ENCODE measurements around the gene SCG3.
"Not testable (repeated sequence)": the region's sequence is repeated elsewhere in the genome, so short reads cannot be mapped to it uniquely, and the experiment has no call there.

Gene SCG3

GRCh38 chr15:51681303-51681963 is at the start of gene SCG3:
SCG3 (plus strand) TSS chr15:51681503; CDS start chr15:51681756, 253 bp downstream.
- peak; percentile 40 for DNase-seq (ENCODE audit: low read depth)

GRCh38 chr15:51634591-51635198 is 46.6 kb upstream of the SCG3 start:
- DNase-seq (ENCODE audit: low read depth), result no peak

DNA sequence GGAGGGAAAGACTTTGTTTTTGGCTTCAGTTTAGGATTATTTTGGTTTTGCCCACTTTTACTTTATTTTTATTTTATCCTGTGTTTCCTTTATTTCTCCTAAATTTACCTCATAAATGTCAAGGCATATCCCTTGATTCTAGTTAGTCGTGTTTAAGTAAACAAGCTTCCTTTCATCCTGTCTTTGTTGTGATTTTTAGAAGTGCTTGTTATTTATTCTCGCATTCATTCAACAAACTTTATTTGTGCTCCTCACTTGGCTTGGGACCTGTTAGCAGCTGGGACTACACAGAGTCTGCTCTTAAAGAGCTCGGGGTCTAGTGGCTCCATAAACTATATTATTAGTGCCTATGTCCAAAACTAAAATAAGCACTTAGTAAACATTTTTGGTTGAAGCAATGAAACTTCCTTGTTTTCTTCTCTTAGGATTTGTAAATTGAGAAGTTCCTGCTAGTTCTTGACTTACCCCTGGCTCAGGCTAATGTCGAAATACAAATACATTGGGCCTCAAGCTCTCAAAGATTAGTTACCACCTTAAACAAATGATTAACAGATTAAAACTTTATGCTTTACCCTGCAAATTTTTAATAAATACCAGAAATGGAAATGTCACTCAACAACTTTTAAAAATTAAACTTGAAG is 39.7 kb upstream of the SCG3 start:
- no peak for DNase-seq (ENCODE audit: low read depth)

DNA sequence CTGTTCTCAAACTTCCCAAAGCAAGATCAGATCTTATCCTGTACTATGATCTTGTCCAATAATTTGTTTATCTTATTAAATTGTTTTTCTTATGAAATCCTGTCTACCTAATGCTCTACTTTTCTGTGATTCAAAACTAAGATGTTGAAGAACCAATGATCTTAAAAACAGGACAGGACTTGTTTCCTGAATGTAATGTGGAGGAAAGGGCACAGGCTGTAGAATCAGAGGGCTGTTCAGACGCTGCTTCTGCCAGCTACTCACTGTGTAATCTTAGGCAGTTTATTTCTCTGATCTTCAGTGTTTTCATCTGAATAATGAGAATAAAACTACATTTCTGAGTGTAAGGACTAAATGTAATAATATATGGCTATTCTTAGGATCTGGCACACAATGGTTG is 38.6 kb upstream of the SCG3 start:
- DNase-seq (ENCODE audit: low read depth), result no peak

DNA sequence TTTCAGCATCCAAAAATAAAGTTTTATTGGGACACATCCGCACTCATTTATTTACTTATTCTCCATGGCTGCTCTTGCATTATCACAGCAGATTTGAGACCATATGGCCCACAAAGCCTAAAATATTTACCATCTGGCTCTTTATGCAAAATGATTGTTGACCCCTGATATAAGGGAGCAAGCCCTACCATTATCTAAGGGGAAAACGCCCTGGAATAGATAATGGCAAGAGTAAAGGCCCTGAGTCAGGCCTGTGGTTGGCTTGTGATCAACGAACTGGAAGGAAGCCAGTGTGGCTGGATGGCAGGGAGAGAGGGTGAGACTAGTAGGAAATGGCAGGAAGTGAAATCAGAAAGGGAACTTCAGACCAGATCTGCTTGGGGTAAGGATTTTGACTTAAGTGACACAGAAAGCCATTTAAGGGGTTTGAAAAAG is 34.2 kb upstream of the SCG3 start:
- no peak for DNase-seq (ENCODE audit: low read depth)

DNA sequence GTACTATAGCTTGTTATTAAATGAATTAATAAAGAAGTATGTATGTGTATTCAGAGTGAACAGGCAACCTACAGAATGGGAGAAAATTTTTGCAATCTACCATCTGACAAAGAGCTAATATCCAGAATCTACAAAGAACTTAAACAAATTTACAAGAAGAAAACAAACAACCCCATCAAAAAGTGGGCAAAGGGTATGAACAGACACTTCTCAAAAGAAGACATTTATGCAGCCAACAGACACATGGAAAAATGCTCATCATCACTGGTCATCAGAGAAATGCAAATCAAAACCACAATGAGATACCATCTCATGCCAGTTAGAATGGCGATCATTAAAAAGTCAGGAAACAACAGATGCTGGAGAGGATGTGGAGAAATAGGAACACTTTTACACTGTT is 33.2 kb upstream of the SCG3 start:
- not testable (repeated sequence) for DNase-seq (ENCODE audit: low read depth)

DNA sequence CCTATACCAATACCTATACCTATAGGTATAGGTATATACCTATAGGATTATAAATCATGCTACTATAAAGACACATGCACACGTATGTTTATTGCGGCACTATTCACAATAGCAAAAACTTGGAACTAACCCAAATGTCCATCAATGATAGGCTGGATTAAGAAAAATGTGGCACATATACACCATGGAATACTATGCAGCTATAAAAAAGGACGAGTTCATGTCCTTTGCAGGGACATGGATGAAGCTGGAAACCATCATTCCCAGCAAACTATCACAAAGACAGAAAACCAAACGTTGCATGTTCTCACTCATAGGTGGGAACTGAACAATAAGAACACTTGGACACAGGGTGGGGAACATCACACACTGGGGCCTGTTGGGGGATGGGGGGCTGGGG is 32.7 kb upstream of the SCG3 start:
- not testable (repeated sequence) for DNase-seq (ENCODE audit: low read depth)

DNA sequence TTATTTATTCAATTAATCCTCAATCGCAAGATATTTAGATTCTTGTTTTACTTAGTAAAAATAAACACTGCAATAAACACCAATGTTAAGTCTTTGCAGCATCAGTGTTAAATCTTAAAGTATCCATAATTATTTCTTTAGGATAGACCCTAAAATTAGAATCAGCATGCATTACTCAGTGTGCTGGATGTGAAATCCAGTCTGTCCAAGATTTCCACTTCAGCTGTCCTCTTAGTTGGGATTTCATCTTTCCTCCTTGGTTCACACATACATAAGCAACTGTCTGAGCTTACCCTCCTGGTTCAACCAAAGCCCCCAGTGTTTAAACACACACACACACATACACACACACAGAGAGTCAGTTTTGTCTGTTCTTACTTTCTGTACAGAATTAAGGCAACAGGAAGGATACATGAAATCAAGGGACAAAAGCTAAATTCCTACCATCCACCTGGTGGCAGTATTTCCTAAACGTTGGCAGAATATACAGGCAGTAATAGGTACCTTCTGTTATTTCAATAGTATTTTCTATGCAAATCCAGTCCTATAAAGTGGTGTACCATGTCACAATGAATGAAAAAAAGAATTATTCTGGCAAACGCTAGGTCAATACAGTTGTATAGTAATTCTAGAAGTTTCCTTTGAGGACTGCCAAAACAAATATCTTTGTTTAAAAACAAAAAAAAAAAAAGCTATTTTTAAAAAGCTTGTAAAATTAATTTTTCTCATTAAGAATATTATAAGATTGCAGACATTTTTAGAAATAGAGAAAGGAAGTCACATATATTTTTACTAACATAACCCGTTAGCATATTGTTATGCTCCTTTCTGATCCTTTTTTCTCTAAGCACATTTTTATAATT is 31.4 kb upstream of the SCG3 start:
- DNase-seq (ENCODE audit: low read depth), result peak; percentile 26

DNA sequence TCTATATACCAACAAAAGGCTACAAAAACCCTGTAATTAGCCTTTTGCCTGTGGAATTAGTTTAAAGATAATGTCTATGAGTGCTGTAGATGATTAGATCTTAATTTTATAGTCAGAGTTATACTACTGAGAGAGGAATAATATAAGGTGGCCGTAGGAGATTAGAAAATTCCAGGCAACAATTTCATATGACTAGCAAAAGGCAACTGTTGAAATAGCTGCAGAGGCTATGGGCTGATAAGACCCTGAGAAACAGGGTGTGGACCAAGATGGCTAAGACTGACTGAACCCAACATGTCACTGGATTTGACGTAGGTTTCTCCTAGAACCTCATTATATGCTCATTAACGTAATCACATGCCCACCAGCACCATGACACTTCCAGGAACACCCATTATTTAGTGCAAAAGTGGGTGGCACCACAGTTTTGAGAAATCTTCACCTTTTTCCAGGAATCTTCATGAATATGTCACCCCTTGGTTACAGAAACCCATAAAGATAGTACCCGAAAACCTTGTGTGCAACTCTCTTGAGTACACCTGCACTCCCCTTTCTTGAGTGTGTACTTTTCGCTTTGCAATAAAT is 29.1 kb upstream of the SCG3 start:
- no peak for DNase-seq (ENCODE audit: low read depth)

GRCh38 chr15:51655401-51656057 is 25.8 kb upstream of the SCG3 start:
- not testable (repeated sequence) for DNase-seq (ENCODE audit: low read depth)

GRCh38 chr15:51658664-51659063 is 22.6 kb upstream of the SCG3 start:
- DNase-seq (ENCODE audit: low read depth), result no peak

DNA sequence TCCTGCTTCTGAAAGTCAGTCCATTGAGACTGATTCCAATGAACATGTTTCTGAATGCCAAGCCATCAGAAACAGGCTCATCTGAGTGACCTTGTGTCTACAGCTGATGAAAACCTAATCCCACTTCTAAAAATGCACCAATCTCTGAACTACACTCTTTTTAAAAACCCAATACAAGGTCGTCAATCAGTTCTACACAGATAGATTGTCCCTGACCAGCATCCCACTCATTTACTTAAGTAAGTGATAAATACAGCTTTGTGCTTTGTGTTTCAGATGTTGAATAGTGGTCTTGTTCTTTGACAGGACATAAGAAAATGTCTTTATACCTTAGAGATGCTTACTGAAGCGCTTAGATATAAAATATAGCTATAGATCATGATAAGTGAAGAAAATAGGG is 20.2 kb upstream of the SCG3 start:
- no peak for DNase-seq (ENCODE audit: low read depth)

- DNase-seq (ENCODE audit: low read depth), result no peak
These were observed 13.8 kb upstream of the SCG3 start for GRCh38 chr15:51667478-51667877.

DNA sequence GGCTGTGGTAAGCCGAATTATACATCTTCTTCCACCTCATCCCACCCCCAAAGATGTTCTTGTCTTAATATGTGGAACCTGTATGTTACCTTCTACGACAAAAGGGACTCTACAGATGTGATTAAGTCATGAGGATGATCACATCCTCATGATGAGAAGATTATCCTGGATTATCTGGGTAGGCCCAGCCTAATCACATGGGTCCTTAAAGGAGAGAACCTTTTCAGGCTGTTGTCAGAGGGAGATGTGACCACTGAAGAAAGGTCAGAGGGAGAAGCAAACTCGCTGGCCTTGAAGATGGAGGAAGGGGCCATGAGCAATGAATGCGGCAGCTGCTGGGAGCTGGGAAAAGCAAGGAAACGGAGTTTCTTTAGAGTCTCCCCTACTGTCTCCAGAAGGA is 12.9 kb upstream of the SCG3 start:
- DNase-seq (ENCODE audit: low read depth), result no peak

DNA sequence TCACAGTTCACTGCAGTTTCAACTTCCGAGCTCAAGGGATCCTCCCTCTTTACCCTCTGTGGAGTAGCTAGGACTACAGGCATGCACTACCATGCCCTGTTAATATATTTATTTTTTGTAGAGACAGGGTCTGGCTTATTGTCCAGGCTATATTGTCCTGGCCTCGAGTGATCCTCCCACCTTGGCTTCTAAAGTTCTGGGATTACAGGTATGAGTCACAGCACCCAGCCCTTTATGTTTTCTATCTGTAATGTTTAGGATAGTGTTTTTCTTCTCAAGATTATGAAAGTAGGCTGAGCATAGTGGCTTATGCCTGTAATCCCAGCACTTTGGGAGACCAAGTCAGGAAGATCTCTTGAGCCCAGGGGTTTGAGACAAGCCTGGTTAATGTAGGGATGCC is 11.9 kb upstream of the SCG3 start:
- no peak for DNase-seq (ENCODE audit: low read depth)

DNA sequence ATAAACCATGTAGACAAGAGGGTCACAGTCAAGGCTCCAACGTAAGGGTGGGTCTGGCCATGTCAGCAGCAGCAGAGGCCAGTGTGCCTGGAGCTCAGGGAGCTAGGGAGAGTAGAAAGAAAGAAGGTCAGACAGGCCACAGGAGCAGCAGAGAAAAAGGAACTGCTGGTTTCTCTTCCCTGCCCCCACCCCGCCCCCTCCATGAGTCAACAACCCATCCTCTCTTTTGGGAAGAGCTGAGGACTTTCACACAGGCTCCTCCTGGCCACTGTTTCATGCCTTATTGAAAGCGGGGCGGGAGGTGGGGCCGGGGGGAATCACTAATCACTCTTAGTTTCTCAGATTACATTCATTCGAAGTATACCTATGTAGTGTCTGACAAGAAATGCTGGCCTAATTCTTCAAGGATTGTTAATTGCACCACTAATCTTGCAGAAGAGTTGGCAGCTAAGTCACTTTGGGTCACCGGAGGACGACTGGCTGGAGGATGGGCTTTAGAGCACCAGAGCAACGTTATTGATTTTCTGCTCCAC is 9.1 kb upstream of the SCG3 start:
- DNase-seq (ENCODE audit: low read depth), result no peak

- no peak for DNase-seq (ENCODE audit: low read depth)
These were observed 8.1 kb upstream of the SCG3 start for GRCh38 chr15:51672913-51673857.

DNA sequence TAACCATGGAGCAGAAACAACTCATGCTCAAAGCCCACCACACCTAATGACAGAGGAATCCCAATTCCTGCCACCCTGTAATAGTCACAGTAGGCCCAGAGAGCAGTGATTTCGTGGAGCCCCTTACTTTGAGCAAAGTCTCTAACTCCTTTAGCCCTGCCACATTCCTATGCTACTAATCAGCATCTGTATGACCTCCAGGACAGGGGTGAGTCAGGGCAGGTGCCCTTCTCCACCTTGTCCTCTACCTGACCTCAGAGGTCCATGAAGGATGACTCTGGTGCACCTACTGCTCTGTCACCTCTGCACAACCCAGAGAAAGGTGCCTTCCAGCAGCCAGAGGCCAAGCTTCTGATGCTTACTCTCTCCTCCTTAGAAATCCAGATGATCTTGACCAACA is 6.1 kb upstream of the SCG3 start:
- no peak for DNase-seq (ENCODE audit: low read depth)

DNA sequence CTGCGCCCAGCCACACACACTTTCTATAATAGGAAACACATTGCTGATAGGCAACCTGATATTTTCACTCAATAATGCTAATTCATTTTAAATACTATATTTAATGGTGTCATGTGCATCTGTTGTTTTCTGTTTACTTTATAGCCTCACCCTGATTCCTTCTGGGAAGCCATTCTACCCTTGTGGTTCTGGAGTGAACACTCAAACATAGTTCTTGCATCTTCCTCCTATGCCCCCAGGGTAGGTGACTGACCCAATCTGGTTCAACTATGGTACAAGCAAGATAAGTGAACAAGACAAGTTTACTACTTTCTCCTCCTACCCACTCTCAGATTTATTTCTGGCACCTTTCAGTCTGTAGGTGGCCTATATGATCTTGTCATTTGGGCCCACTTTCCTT is 4.3 kb upstream of the SCG3 start:
- no peak for DNase-seq (ENCODE audit: low read depth)

DNA sequence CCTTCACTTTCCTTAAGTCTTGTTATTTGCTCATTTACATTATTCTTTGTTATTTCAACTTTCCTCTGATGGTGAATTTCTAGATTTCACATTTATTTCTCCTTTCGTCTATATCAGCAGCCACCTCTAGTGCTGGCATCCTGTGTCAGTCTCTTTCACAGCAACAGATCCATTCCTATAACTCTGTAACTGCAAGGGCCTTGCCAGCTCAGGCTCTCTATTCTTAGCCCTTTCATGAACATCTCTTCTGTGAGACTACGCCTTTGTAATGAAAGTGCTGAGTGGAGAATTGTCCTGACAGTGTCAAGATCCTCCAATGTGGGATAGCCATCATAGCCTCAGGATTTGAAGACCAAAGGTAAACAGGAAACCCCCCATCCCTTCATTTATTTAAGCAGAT is 3.9 kb upstream of the SCG3 start:
- no peak for DNase-seq (ENCODE audit: low read depth)
